IMR-90 (cell line): ENCODE measurements around the gene CELSR1. TPM values are rescaled to one million over a fixed set of nuclear protein-coding genes. Genes with fewer than 3 reads are reported as not detected.

Experiments
- CHD1 ChIP-seq: IDR thresholded peaks from 2 replicates; pipeline ENCODE4 v1.6.1; 2012; ENCODE audit warnings: low read depth, low read length, improper control_type of control experiment
- RCOR1 ChIP-seq: IDR thresholded peaks from 2 replicates; pipeline ENCODE4 v1.6.1; 2012; ENCODE audit warnings: mild to moderate bottlenecking, low read length, improper control_type of control experiment; ENCODE audit not compliant: insufficient replicate concordance
- USF2 ChIP-seq: fragments of 150-350 bp; IDR thresholded peaks from 2 replicates; pipeline ENCODE4 v1.6.1; 2017; ENCODE audit warnings: mild to moderate bottlenecking, antibody characterized with exemption, low read length, low read depth
- polyA plus RNA-seq, 3 experiments: library from polyadenylated mRNA; depleted of rRNA; stranded (reverse); fragments of >200 nt; gene quantifications; 2 replicates each; pipeline ENCODE4 v1.2.3, GENCODE V29; 2012; ENCODE audit warnings: low replicate concordance in 1 of 3
- total RNA-seq: library from RNA; depleted of rRNA; stranded (reverse); fragments of >200 nt; gene quantifications from 2 replicates; pipeline ENCODE4 v1.2.3, GENCODE V29; 2012

Gene CELSR1
- total and polyA plus RNA-seq, 2 of the 4 experiments (the other 2 are of a cell fraction): 0.36 to 0.82 TPM

GRCh38 chr22:46575911-46576555, 38.6 kb upstream of the CELSR1 start (continued):
- no peak for TF ChIP-seq RCOR1
- TF ChIP-seq USF2: no peak
- no peak for TF ChIP-seq CHD1
